ENCODE data around the gene CUEDC1.

The CUEDC1 gene

DNA sequence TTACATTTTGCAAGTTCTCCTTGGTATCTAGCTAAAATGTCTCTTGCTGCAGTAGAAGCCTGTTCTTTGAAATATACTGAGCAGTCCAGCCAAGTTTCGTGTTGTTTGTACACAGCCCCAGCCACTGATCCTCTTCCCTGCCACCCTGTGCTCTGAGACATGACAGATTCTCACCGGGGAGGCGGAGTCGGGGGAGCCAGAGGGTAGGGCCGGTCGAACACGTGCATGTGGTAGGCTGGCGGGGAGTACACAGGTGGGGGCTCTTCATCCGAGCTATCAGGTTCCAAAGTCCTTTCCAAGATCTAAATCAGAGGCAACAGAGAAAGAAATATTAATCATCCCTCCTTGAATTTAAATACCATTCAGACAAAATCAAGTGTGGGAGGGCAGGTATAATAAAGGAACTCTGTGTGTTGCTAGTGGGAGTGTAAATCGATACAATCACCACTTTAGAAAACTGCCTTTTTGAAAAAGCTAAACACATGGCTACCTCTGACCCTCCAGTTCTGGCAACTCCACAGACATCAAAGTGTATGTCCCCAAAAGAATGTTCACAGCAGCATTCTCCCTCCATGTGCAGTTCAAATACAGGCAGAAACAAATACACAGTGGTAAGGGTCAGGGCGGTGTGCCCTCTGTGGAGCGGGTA is 75.7 kb downstream of the CUEDC1 start:
- Mint-ChIP-seq H3K4me1 (peaks cover 84% of the 10 kb centered on the region), H3K27ac (peak overlapping the region; percentile 55), H3K4me3 (peak overlapping the region; percentile 36), H3K36me3 (ENCODE audit: low read depth) (peaks cover 24% of the 10 kb centered on the region), H3K27me3 (ENCODE audit: low read depth, poor library complexity) (no peaks in the 10 kb centered on the region), H3K9me3 (peaks cover 10% of the 10 kb centered on the region)
- peak; percentile 55 for DNase-seq
- TF ChIP-seq, protein P1, sequence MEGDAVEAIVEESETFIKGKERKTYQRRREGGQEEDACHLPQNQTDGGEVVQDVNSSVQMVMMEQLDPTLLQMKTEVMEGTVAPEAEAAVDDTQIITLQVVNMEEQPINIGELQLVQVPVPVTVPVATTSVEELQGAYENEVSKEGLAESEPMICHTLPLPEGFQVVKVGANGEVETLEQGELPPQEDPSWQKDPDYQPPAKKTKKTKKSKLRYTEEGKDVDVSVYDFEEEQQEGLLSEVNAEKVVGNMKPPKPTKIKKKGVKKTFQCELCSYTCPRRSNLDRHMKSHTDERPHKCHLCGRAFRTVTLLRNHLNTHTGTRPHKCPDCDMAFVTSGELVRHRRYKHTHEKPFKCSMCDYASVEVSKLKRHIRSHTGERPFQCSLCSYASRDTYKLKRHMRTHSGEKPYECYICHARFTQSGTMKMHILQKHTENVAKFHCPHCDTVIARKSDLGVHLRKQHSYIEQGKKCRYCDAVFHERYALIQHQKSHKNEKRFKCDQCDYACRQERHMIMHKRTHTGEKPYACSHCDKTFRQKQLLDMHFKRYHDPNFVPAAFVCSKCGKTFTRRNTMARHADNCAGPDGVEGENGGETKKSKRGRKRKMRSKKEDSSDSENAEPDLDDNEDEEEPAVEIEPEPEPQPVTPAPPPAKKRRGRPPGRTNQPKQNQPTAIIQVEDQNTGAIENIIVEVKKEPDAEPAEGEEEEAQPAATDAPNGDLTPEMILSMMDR (IDR thresholded peaks at IDR 0.05) = no peak

DNA sequence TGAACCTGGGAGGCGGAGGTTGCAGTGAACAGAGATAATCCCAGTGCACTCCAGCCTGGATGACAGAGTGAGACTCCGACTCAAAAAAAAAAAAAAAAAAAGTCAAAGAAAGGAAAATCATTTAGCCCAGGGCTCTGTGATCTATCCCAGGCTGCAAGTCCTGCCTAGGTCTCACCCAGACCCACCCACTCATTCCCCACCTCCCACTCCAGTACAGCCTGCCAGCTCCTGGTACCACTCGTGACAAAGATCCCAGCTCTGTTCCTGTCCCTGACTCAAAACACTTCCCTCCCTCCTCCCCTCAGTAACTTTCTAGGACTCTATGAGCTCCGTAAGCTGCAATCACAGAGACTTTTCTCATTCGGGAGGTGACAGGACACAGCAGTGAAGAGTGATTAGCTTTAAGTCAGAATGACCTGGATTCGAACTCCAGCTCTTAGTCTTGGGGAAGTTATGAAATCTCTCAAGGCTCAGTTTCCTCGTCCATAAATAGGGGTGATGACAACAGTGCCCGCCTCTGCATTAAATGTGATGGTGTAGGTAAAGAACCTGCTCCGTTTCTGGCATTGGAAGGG is 77.3 kb downstream of the CUEDC1 start:
- TF ChIP-seq, protein P1 (IDR thresholded peaks at IDR 0.05) = no peak
- DNase-seq = no peak
- H3K9me3 Mint-ChIP-seq = peaks cover 6% of the 10 kb centered on the region
- no peak overlapping the region for H3K27ac Mint-ChIP-seq
- H3K4me1 Mint-ChIP-seq = peaks cover 93% of the 10 kb centered on the region
- no peak overlapping the region for H3K4me3 Mint-ChIP-seq
- H3K36me3 Mint-ChIP-seq (ENCODE audit: low read depth) = peaks cover 11% of the 10 kb centered on the region
- H3K27me3 Mint-ChIP-seq (ENCODE audit: low read depth, poor library complexity) = no peaks in the 10 kb centered on the region

DNA sequence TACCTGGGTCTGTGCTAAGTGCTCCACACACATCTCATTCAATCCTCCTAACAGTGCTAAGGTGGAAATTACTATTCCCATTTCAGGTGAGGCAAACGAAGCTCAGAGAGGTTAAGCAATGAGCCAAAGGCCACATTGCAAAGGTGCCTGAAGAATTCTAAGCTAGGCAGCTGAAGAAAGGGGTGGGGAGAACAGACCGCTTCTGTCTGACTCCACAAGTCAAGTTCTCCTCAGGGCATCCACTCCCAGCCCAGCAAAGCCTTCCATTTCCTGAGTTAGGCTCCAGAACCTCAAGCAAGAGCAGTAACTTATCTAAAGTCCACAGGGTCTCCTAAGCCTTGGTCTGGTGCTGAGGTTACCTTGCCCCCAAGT is 78.4 kb downstream of the CUEDC1 start:
- Mint-ChIP-seq H3K9me3 (no peaks in the 10 kb centered on the region), H3K27ac (no peak overlapping the region), H3K4me3 (no peak overlapping the region), H3K36me3 (ENCODE audit: low read depth) (peaks cover 5% of the 10 kb centered on the region), H3K4me1 (peaks cover 91% of the 10 kb centered on the region), H3K27me3 (ENCODE audit: low read depth, poor library complexity) (no peaks in the 10 kb centered on the region)
- TF ChIP-seq, protein P1 (IDR thresholded peaks at IDR 0.05) = no peak
- no peak for DNase-seq

DNA sequence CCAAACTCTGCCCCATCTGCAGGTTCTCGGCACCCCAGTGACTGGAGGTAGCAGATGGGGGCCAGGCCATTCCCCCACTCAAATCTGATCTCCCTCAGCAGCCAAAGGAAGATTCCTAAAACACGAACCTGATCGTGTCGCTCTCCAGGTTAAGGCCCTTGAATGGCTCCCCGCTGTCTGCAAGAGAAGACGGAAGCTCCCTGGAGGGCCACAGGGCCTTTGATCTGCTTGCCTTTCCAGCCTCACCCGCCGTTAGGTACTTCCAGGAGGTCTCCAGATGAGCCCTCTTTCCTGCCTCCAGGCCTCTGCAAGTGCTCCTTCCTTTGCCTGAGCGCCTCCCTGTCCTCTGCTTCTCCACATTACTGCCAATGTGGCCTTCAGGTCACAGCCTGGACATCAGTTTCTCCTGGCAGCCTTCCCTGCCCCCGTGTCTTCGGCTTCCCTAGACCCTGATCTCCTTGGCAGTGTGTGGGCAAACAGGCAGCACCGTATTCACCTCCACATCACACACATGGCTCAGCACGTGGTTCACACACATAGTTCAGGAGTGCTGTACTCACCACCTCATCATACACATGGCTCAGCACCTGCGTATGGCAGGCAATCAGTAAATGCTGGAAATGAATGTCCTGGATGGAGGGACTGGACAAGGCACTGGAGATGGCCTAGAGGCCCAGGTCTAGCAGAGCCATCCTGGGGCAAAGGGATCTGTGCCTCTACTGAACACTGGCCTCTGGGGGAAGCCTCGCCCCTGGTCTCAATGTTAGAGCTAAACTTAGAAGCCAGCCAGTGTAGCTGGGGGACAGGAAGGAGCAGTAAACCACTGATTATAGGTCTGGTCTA is 79.0 kb downstream of the CUEDC1 start:
- no peak for DNase-seq
- H3K27ac Mint-ChIP-seq = no peak overlapping the region
- H3K27me3 Mint-ChIP-seq (ENCODE audit: low read depth, poor library complexity) = no peaks in the 10 kb centered on the region
- no peaks in the 10 kb centered on the region for H3K9me3 Mint-ChIP-seq
- H3K4me1 Mint-ChIP-seq = peaks cover 91% of the 10 kb centered on the region
- TF ChIP-seq, protein P1 (IDR thresholded peaks at IDR 0.05) = no peak
- H3K4me3 Mint-ChIP-seq = peak overlapping the region; percentile 58
- peaks cover 5% of the 10 kb centered on the region for H3K36me3 Mint-ChIP-seq (ENCODE audit: low read depth)

DNA sequence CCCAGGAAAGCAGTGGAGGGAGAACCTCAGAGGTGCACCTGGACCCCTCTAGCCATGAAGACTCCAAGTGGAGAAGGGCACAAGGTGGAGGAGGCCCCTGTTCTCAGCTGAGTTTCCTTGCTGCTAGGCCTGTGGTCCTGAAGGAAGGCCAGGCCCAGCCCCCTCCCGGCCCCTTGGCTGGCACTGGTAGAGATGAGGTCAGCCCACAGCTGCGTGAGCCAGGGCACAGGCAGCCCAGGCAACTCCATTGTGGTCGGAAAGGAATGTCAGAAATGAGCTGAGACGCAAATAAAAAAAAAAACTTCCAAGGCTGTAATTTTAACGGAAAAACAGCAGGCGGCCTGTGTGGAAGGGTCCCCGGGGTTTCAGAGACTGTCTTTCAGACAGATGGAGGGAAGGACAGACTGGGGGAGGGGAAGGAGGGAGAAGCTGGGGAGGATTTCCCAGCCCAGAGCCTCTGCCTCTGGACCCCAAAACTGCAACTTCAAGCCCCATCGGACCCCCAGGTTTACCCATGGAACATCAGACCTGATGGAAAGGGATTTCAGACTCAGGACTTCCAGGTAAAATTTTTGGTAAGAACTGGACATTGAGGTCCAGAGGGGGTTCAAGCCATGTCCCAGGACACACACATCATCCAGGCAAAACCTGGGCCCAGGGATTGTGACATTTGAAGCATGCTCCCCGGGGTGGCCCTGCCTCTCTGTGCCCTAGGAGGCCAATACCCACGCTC is 79.8 kb downstream of the CUEDC1 start:
- Mint-ChIP-seq H3K36me3 (ENCODE audit: low read depth) (peaks cover 5% of the 10 kb centered on the region), H3K27me3 (ENCODE audit: low read depth, poor library complexity) (no peaks in the 10 kb centered on the region), H3K4me1 (peaks cover 91% of the 10 kb centered on the region)

More for the DNA sequence above, 79.8 kb downstream of the CUEDC1 start:
- peak; percentile 56 for DNase-seq
- no peaks in the 10 kb centered on the region for H3K9me3 Mint-ChIP-seq
- H3K27ac Mint-ChIP-seq = peak overlapping the region; percentile 59
- TF ChIP-seq, protein P1 (IDR thresholded peaks at IDR 0.05) = peak; percentile 34
- peak overlapping the region; percentile 68 for H3K4me3 Mint-ChIP-seq
